ENCODE measurements around the gene CPN2. TPM values are rescaled to one million over a fixed set of nuclear protein-coding genes. Genes with fewer than 3 reads are reported as not detected.

CPN2 gene
- polyA plus RNA-seq, 2 of the 4 experiments (the other 2 are of a cell fraction): not detected

GRCh38 chr3:194327218-194328052, 23.7 kb downstream of the CPN2 start:
- no peak for FAIRE-seq
- no peak overlapping the region for H3K4me2 ChIP-seq
- CTCF ChIA-PET: no interaction called here

DNA sequence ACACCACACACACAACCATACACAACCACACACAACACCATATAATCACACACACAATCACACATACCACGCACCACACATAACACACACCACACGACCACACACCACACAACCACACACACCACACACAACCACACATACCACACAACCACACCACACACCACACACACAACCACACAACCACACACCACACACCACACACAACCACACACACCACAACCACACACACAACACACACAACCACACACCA, 24.2 kb downstream of the CPN2 start:
- peak overlapping the region in 1 of 2 experiments; percentile 56; a peak in 1 of 6 replicates for H3K27ac ChIP-seq
- CTCF ChIA-PET: no interaction called here
- no peak for ATAC-seq

More at GRCh38 chr3:194327218-194328052, 23.7 kb downstream of the CPN2 start:
- Histone ChIP-seq H3K4me3 (no peak overlapping the region), H3K27ac (peak overlapping the region in 1 of 2 experiments; percentile 56; a peak in 1 of 6 replicates), H3K4me1 (peaks cover 31% of the 10 kb centered on the region), H3K9me3 (no peaks in the 10 kb centered on the region)
- 65% methylated on average over 5 of the region's 5 CpGs for WGBS (ENCODE audit: missing lambda C conversion rate)
- TF ChIP-seq CEBPB (IDR thresholded peaks at IDR 0.05) (no peak), PBX3 (IDR thresholded peaks at IDR 0.05) (no peak), CHD4 (IDR thresholded peaks at IDR 0.05; ENCODE audit: borderline replicate concordance) (no peak; the same call in 1 of the 2 replicates), ZFP36 (IDR thresholded peaks at IDR 0.05; ENCODE audit: borderline replicate concordance, partially characterized antibody) (no peak), ATOH8 (CRISPR knock-in tag; IDR thresholded peaks at IDR 0.05; ENCODE audit: low read depth) (no peak), EP300 (IDR thresholded peaks at IDR 0.05) (no peak), POLR2AphosphoS2 (conservative IDR thresholded peaks at IDR 0.05; ENCODE audit: low read length) (no peak), HOXB5 (CRISPR knock-in tag; IDR thresholded peaks at IDR 0.05) (no peak), TP53 (CRISPR knock-in tag; IDR thresholded peaks at IDR 0.05) (no peak), MAZ (IDR thresholded peaks at IDR 0.05; ENCODE audit: borderline replicate concordance, low read depth, low read length) (no peak), HOXA7 (CRISPR knock-in tag; IDR thresholded peaks at IDR 0.05) (no peak), CBX8 (IDR thresholded peaks at IDR 0.05) (no peak), FOSL2 (IDR thresholded peaks at IDR 0.05) (no peak), FOSL2 (CRISPR knock-in tag; IDR thresholded peaks at IDR 0.05) (no peak), ZNF302 (CRISPR knock-in tag; IDR thresholded peaks at IDR 0.05) (no peak), EHMT2 (IDR thresholded peaks at IDR 0.05; ENCODE audit: low read depth) (no peak)
- TF ChIP-seq, protein P1, sequence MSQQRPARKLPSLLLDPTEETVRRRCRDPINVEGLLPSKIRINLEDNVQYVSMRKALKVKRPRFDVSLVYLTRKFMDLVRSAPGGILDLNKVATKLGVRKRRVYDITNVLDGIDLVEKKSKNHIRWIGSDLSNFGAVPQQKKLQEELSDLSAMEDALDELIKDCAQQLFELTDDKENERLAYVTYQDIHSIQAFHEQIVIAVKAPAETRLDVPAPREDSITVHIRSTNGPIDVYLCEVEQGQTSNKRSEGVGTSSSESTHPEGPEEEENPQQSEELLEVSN (IDR thresholded peaks at IDR 0.05; ENCODE audit: borderline replicate concordance, low read depth): no peak
- DNase-seq (ENCODE audit: low read depth in 1 of 2, low spot score in 1 of 2): peak in 1 of 2 experiments; percentile 48
- POLR2A ChIA-PET: no interaction called here
- ATAC-seq: no peak

GRCh38 chr3:194326192-194326967, 24.7 kb downstream of the CPN2 start:
- 53% methylated on average over 15 of the region's 15 CpGs for WGBS (ENCODE audit: missing lambda C conversion rate)
- ChIA-PET CTCF (interaction anchor here (1.6 kb wide), 1 partner anchor 10 kb away, joined by 5 read pairs; no protein-coding TSS in a partner anchor), POLR2A (no interaction called here)
- FAIRE-seq (no peak), DNase-seq (ENCODE audit: low read depth in 1 of 2, low spot score in 1 of 2) (peak in 1 of 2 experiments; percentile 57), ATAC-seq (no peak)
- TF ChIP-seq CEBPB (IDR thresholded peaks at IDR 0.05) (no peak), CHD4 (IDR thresholded peaks at IDR 0.05; ENCODE audit: borderline replicate concordance) (0 out of 2 replicates have a peak, but pooled peaks have one; percentile 64), KDM1A (IDR thresholded peaks at IDR 0.05; ENCODE audit: low read depth) (0 out of 2 replicates have a peak, but pooled peaks have one; percentile 46)
- TF ChIP-seq, protein P2, sequence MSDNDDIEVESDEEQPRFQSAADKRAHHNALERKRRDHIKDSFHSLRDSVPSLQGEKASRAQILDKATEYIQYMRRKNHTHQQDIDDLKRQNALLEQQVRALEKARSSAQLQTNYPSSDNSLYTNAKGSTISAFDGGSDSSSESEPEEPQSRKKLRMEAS (IDR thresholded peaks at IDR 0.05): peak; percentile 27; the same call in 1 of the 2 replicates
- TF ChIP-seq, protein P1 (IDR thresholded peaks at IDR 0.05; ENCODE audit: borderline replicate concordance, low read depth): no peak
- H3K4me1 ChIP-seq: peaks cover 31% of the 10 kb centered on the region
- H3K4me3 ChIP-seq: no peak overlapping the region
- H3K4me2 ChIP-seq: no peak overlapping the region
- H3K27ac ChIP-seq: peak overlapping the region; percentile 37 to 56; a peak in 4 of 6 replicates
- H3K9me3 ChIP-seq: no peaks in the 10 kb centered on the region

More for the DNA sequence above, 24.2 kb downstream of the CPN2 start:
- no peaks in the 10 kb centered on the region for H3K9me3 ChIP-seq
- DNase-seq (ENCODE audit: low read depth in 1 of 2, low spot score in 1 of 2) (no peak), FAIRE-seq (no peak)
- POLR2A ChIA-PET: no interaction called here
- H3K4me2 ChIP-seq: no peak overlapping the region
- TF ChIP-seq POLR2A (IDR thresholded peaks at IDR 0.05; ENCODE audit: low read length) (no peak), HDAC2 (IDR thresholded peaks at IDR 0.05) (no peak)
- 50% methylated on average over 2 of the region's 2 CpGs for WGBS (ENCODE audit: missing lambda C conversion rate)
- no peak overlapping the region for H3K4me3 ChIP-seq
- H3K4me1 ChIP-seq: peaks cover 27% of the 10 kb centered on the region
